ENCODE results near the gene ZDHHC7. TPM values are rescaled to one million over a fixed set of nuclear protein-coding genes. Genes with fewer than 3 reads are reported as not detected.

Gene ZDHHC7
- total RNA-seq, 2 experiments from 2014 or later: 30.5 to 33.7 TPM

GRCh38 chr16:84989749-84990620 is 21.4 kb downstream of the ZDHHC7 start:
- no peak overlapping the region for H3K27ac Mint-ChIP-seq
- POLR2A ChIA-PET: interaction anchor here (0.7 kb wide), 1 partner anchor 580 kb away, joined by 3 read pairs; no protein-coding TSS in a partner anchor

GRCh38 chr16:84988328-84989080 is 22.8 kb downstream of the ZDHHC7 start:
- POLR2A ChIA-PET: no interaction called here
- no peaks in the 10 kb centered on the region for H3K9me3 Mint-ChIP-seq

More at GRCh38 chr16:84989749-84990620, 21.4 kb downstream of the ZDHHC7 start:
- Mint-ChIP-seq H3K9me3 (no peaks in the 10 kb centered on the region), H3K4me1 (peaks cover 6% of the 10 kb centered on the region), H3K27me3 (no peaks in the 10 kb centered on the region), H3K36me3 (peaks cover 14% of the 10 kb centered on the region), H3K4me3 (no peak overlapping the region)
- ATAC-seq (ENCODE audit: low read depth) (no peak), DNase-seq (no peak)

GRCh38 chr16:84986879-84987278 is 24.5 kb downstream of the ZDHHC7 start:
- ATAC-seq (ENCODE audit: low read depth): no peak
- POLR2A ChIA-PET: no interaction called here
- H3K27ac Mint-ChIP-seq: no peak overlapping the region
- H3K9me3 Mint-ChIP-seq: no peaks in the 10 kb centered on the region
- H3K27me3 Mint-ChIP-seq: no peaks in the 10 kb centered on the region
- peaks cover 14% of the 10 kb centered on the region for H3K36me3 Mint-ChIP-seq
- no peak overlapping the region for H3K4me3 Mint-ChIP-seq
- peaks cover 4% of the 10 kb centered on the region for H3K4me1 Mint-ChIP-seq
- no peak for DNase-seq

More at GRCh38 chr16:84988328-84989080, 22.8 kb downstream of the ZDHHC7 start:
- no peak for ATAC-seq (ENCODE audit: low read depth)
- no peak overlapping the region for H3K4me3 Mint-ChIP-seq
- no peak overlapping the region for H3K27ac Mint-ChIP-seq
- H3K27me3 Mint-ChIP-seq: no peaks in the 10 kb centered on the region
- H3K4me1 Mint-ChIP-seq: peaks cover 4% of the 10 kb centered on the region
- DNase-seq: no peak
- peaks cover 14% of the 10 kb centered on the region for H3K36me3 Mint-ChIP-seq

DNA sequence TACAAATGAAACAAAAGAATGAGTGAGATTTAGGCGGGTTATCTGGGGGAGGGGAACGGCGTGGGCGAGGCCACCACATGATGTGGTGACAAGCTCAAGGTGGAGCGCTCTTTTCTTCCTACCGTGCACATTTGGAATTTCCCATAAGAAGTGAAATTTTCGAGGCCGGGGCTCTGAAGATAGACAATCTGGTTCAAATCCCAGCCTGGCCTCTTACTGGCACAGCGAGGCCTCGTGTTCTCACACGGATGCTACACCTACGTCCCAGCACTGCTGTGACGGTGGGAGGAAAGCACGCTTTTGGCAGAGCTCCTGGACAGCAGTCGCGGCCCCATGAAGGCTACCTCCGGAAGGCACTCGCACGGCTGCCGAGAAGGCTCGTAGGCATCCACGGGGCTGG is 25.2 kb downstream of the ZDHHC7 start:
- ATAC-seq (ENCODE audit: low read depth) (no peak), DNase-seq (no peak)
- H3K4me1 Mint-ChIP-seq: peaks cover 4% of the 10 kb centered on the region
- POLR2A ChIA-PET: interaction anchor here (0.7 kb wide), 1 partner anchor 15 kb away, joined by 4 read pairs; no protein-coding TSS in a partner anchor
- H3K4me3 Mint-ChIP-seq: no peak overlapping the region
- no peaks in the 10 kb centered on the region for H3K27me3 Mint-ChIP-seq
- peaks cover 14% of the 10 kb centered on the region for H3K36me3 Mint-ChIP-seq
- H3K27ac Mint-ChIP-seq: no peak overlapping the region
- no peaks in the 10 kb centered on the region for H3K9me3 Mint-ChIP-seq

DNA sequence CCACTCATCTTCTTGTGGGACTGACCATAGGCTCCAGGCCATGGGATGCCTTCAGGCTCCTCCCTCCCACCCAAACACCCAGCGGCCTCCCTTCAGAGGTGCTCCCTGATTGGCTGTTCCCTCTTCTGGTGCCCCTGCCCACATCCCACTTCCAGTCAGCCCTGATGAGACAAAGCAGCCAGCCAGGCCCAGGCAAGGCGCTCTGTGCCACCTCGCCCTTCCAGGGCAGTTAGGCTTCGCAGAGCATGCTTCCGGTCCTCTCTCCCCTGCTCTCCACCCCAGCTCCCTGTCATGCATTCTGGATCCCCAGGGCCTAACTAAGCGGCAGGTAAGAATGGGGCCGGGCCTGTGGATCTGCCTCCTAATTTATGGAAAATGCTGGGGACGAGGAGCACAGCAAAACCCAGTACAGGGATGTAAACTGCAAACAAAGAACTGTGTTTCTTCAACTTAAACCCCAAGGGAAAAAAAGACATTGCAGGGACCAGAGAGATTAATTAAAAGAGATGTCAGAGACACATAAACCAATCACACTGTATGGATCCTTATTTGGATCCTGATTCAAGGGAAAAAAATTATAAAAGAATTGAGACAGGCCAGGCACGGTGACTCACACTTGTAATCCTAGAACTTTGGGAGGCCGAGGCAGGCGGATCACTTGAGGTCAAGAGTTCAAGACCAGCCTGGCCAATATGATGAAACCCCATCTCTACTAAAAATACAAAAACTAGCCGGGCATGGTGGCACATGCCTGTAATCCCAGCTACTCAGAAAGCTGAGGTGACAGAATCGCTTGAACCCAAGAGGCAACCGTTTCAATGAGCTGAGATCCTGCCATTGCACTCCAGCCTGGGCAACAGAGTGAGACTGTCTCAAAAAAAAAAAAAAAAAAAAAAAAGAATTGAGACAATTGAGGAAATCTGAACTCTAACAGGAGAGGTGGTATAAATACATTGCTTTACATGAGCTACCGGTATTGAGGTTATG is 26.0 kb downstream of the ZDHHC7 start:
- ATAC-seq (ENCODE audit: low read depth) (no peak), DNase-seq (no peak)
- Mint-ChIP-seq H3K4me1 (peaks cover 4% of the 10 kb centered on the region), H3K27me3 (no peaks in the 10 kb centered on the region), H3K4me3 (no peak overlapping the region), H3K9me3 (no peaks in the 10 kb centered on the region), H3K27ac (no peak overlapping the region), H3K36me3 (peaks cover 19% of the 10 kb centered on the region)
- POLR2A ChIA-PET: interaction anchor here (0.7 kb wide), 1 partner anchor 14 kb away, joined by 4 read pairs; no protein-coding TSS in a partner anchor

- no peaks in the 10 kb centered on the region for H3K27me3 Mint-ChIP-seq
- H3K27ac Mint-ChIP-seq: no peak overlapping the region
- DNase-seq: no peak
- POLR2A ChIA-PET: no interaction called here
- ATAC-seq (ENCODE audit: low read depth): no peak
- H3K36me3 Mint-ChIP-seq: peaks cover 17% of the 10 kb centered on the region
- H3K4me1 Mint-ChIP-seq: peaks cover 4% of the 10 kb centered on the region
- H3K4me3 Mint-ChIP-seq: no peak overlapping the region
- no peaks in the 10 kb centered on the region for H3K9me3 Mint-ChIP-seq
Measured at GRCh38 chr16:84982434-84982833, 28.9 kb downstream of the ZDHHC7 start.

GRCh38 chr16:84979516-84979915 is 31.8 kb downstream of the ZDHHC7 start:
- DNase-seq: no peak
- Mint-ChIP-seq H3K4me1 (no peaks in the 10 kb centered on the region), H3K27me3 (no peaks in the 10 kb centered on the region), H3K36me3 (peaks cover 12% of the 10 kb centered on the region), H3K27ac (no peak overlapping the region), H3K4me3 (no peak overlapping the region), H3K9me3 (no peaks in the 10 kb centered on the region)
- POLR2A ChIA-PET: no interaction called here
- ATAC-seq (ENCODE audit: low read depth): no peak

DNA sequence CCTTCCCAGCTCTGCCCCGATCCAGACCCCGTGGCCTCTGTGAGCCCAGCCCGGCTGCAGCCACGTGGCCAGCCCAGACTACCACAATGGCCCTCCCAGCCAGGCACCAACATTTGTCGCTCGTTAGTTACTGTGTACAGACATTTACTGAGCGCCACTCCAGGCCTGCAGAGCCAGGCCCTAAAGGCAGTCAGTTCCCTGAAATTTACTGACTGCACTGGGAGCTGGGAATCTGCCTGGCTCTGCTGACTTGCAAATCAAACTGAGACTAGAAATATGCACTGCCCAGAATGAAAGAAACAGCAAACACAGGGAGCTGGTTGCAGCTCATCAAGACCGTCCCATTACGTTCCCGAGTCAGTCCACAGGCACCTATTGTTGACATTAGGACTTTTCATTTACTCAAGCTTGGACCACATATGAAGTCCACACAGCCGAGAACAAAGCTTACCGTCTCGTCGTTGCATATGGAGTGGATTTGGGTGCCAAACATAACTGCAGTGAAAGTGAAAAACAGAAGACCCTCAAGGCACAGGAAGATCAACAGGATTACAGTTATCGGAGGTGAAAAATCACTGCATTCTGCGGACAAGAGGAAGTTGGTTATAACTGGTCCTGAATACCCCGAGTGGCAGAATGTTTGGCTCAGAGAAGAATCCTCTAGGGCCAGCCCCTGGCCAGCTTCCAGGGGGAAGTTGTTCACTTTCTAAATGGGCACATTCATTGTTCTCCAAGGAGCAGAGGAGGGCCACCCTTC is 34.5 kb downstream of the ZDHHC7 start:
- no peaks in the 10 kb centered on the region for H3K4me1 Mint-ChIP-seq
- POLR2A ChIA-PET: no interaction called here
- no peak for DNase-seq
- ATAC-seq (ENCODE audit: low read depth): no peak
- H3K4me3 Mint-ChIP-seq: no peak overlapping the region
- no peaks in the 10 kb centered on the region for H3K9me3 Mint-ChIP-seq
- H3K36me3 Mint-ChIP-seq: peaks cover 12% of the 10 kb centered on the region
- no peaks in the 10 kb centered on the region for H3K27me3 Mint-ChIP-seq
- H3K27ac Mint-ChIP-seq: no peak overlapping the region

GRCh38 chr16:84975522-84975921 is 35.8 kb downstream of the ZDHHC7 start:
- Mint-ChIP-seq H3K27ac (no peak overlapping the region), H3K4me1 (peaks cover 2% of the 10 kb centered on the region), H3K27me3 (no peaks in the 10 kb centered on the region), H3K36me3 (peaks cover 7% of the 10 kb centered on the region), H3K9me3 (no peaks in the 10 kb centered on the region), H3K4me3 (no peak overlapping the region)
- POLR2A ChIA-PET: no interaction called here
- ATAC-seq (ENCODE audit: low read depth) (no peak), DNase-seq (no peak)

DNA sequence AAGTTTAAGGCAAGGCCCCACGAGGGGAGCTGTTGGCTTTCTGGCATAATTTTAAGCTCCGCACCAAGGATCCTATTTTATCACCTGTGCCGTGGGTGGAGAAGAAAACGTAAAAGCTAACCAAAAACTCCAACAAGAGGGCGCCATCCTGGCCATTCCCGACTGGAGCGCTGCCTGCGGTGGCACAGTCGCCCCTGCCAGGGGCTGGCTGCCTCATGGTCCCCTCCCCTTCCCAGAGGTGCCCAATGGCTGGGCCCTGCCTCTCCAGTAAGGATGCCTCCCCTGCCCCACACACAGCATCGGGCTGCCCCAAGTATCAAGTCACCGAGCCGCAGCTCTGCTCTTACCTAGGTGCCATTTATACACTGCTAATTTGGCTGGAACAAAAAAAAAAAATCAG is 36.3 kb downstream of the ZDHHC7 start:
- no peaks in the 10 kb centered on the region for H3K27me3 Mint-ChIP-seq
- peaks cover 2% of the 10 kb centered on the region for H3K4me1 Mint-ChIP-seq
- H3K9me3 Mint-ChIP-seq: no peaks in the 10 kb centered on the region
- H3K36me3 Mint-ChIP-seq: peaks cover 7% of the 10 kb centered on the region
- no peak overlapping the region for H3K27ac Mint-ChIP-seq
- DNase-seq: no peak
- ATAC-seq (ENCODE audit: low read depth): no peak
- POLR2A ChIA-PET: no interaction called here
- no peak overlapping the region for H3K4me3 Mint-ChIP-seq

- DNase-seq: no peak
- H3K27me3 Mint-ChIP-seq: no peaks in the 10 kb centered on the region
- no peaks in the 10 kb centered on the region for H3K9me3 Mint-ChIP-seq
- H3K36me3 Mint-ChIP-seq: peaks cover 4% of the 10 kb centered on the region
- no peak overlapping the region for H3K4me3 Mint-ChIP-seq
- peaks cover 2% of the 10 kb centered on the region for H3K4me1 Mint-ChIP-seq
- POLR2A ChIA-PET: no interaction called here
- no peak overlapping the region for H3K27ac Mint-ChIP-seq
- ATAC-seq (ENCODE audit: low read depth): no peak
Measured at GRCh38 chr16:84973776-84974523, 37.4 kb downstream of the ZDHHC7 start.

- Mint-ChIP-seq H3K27ac (no peak overlapping the region), H3K9me3 (no peaks in the 10 kb centered on the region), H3K4me3 (no peak overlapping the region), H3K4me1 (peaks cover 2% of the 10 kb centered on the region), H3K36me3 (peaks cover 4% of the 10 kb centered on the region), H3K27me3 (no peaks in the 10 kb centered on the region)
- POLR2A ChIA-PET: interaction anchor here (1.0 to 1.2 kb wide), 2 partner anchors 24 to 218 kb away, joined by 3 to 10 read pairs; no protein-coding TSS in a partner anchor
- DNase-seq (no peak), ATAC-seq (ENCODE audit: low read depth) (no peak)
Measured at GRCh38 chr16:84973236-84973635, 38.1 kb downstream of the ZDHHC7 start.
